ENCODE data around the gene LYSMD2. TPM values are rescaled to one million over a fixed set of nuclear protein-coding genes. Genes with fewer than 3 reads are reported as not detected.

LYSMD2 gene
- total RNA-seq, 1 experiment from 2014 or later: 2.9 TPM

- no peak overlapping the region for H3K27ac ChIP-seq (ENCODE audit: low read depth, low read length, poor library complexity, severe bottlenecking)
- intact Hi-C loops (cut with micrococcal nuclease; ENCODE audit: unreplicated experiment): no loop called here
- CTCF ChIA-PET: no interaction called here
- POLR2A ChIA-PET (ENCODE audit: low non-redundant PET): no interaction called here
- no peaks in the 10 kb centered on the region for H3K36me3 ChIP-seq (ENCODE audit: insufficient read depth, low read length, poor library complexity, severe bottlenecking)
- no peak overlapping the region for H3K4me3 ChIP-seq (ENCODE audit: low read depth, low read length, poor library complexity, severe bottlenecking)
- no peaks in the 10 kb centered on the region for H3K27me3 ChIP-seq (replicated peaks; ENCODE audit: insufficient read depth, low read depth, low read length, poor library complexity)
- H3K9me3 ChIP-seq (ENCODE audit: low read depth, low read length, poor library complexity, severe bottlenecking): no peaks in the 10 kb centered on the region
- TF ChIP-seq EZH2 (IDR thresholded peaks at IDR 0.05; ENCODE audit: borderline replicate concordance, low read depth, low read length, poor library complexity, severe bottlenecking) (no peak), CTCF (conservative IDR thresholded peaks at IDR 0.05; ENCODE audit: low read depth, low read length) (no peak)
- no TSS peak for BruUV-seq (replicated peaks)
- DNase-seq (ENCODE audit: low spot score): no peak
- no peaks in the 10 kb centered on the region for H3K4me1 ChIP-seq (ENCODE audit: insufficient read depth, low read length, poor library complexity, severe bottlenecking)
Observed at GRCh38 chr15:51718746-51719145, 18.7 kb downstream of the LYSMD2 start.

- TF ChIP-seq CTCF (conservative IDR thresholded peaks at IDR 0.05; ENCODE audit: low read depth, low read length): no peak
- TF ChIP-seq EZH2 (IDR thresholded peaks at IDR 0.05; ENCODE audit: borderline replicate concordance, low read depth, low read length, poor library complexity, severe bottlenecking): no peak
- Histone ChIP-seq H3K4me1 (ENCODE audit: insufficient read depth, low read length, poor library complexity, severe bottlenecking) (no peaks in the 10 kb centered on the region), H3K27me3 (replicated peaks; ENCODE audit: insufficient read depth, low read depth, low read length, poor library complexity) (no peaks in the 10 kb centered on the region), H3K27ac (ENCODE audit: low read depth, low read length, poor library complexity, severe bottlenecking) (no peak overlapping the region), H3K36me3 (ENCODE audit: insufficient read depth, low read length, poor library complexity, severe bottlenecking) (no peaks in the 10 kb centered on the region), H3K4me3 (ENCODE audit: low read depth, low read length, poor library complexity, severe bottlenecking) (no peak overlapping the region), H3K9me3 (ENCODE audit: low read depth, low read length, poor library complexity, severe bottlenecking) (no peaks in the 10 kb centered on the region)
- CTCF ChIA-PET: no interaction called here
- DNase-seq (ENCODE audit: low spot score): no peak
- BruUV-seq (replicated peaks): no TSS peak
- intact Hi-C loops (cut with micrococcal nuclease; ENCODE audit: unreplicated experiment): no loop called here
- POLR2A ChIA-PET (ENCODE audit: low non-redundant PET): no interaction called here
Observed at GRCh38 chr15:51718219-51718618, 19.2 kb downstream of the LYSMD2 start.

GRCh38 chr15:51714911-51715310 lies 22.5 kb downstream of the LYSMD2 start:
- Histone ChIP-seq H3K27ac (ENCODE audit: low read depth, low read length, poor library complexity, severe bottlenecking) (no peak overlapping the region), H3K27me3 (replicated peaks; ENCODE audit: insufficient read depth, low read depth, low read length, poor library complexity) (no peaks in the 10 kb centered on the region), H3K9me3 (ENCODE audit: low read depth, low read length, poor library complexity, severe bottlenecking) (no peaks in the 10 kb centered on the region), H3K4me1 (ENCODE audit: insufficient read depth, low read length, poor library complexity, severe bottlenecking) (no peaks in the 10 kb centered on the region), H3K36me3 (ENCODE audit: insufficient read depth, low read length, poor library complexity, severe bottlenecking) (no peaks in the 10 kb centered on the region), H3K4me3 (ENCODE audit: low read depth, low read length, poor library complexity, severe bottlenecking) (no peak overlapping the region)
- POLR2A ChIA-PET (ENCODE audit: low non-redundant PET): no interaction called here
- TF ChIP-seq CTCF (conservative IDR thresholded peaks at IDR 0.05; ENCODE audit: low read depth, low read length) (no peak), EZH2 (IDR thresholded peaks at IDR 0.05; ENCODE audit: borderline replicate concordance, low read depth, low read length, poor library complexity, severe bottlenecking) (no peak)
- DNase-seq (ENCODE audit: low spot score): no peak
- CTCF ChIA-PET: no interaction called here
- BruUV-seq (replicated peaks): no TSS peak
- intact Hi-C loops (cut with micrococcal nuclease; ENCODE audit: unreplicated experiment): no loop called here
